MM.1S (cell line): Measurements from ENCODE around the gene GRB10.

ENCODE experiments used
- DNase-seq: peaks from one replicate; pipeline ENCODE4 v3.0.0-alpha.2; 2015
- H2AFZ ChIP-seq: fragments of 300-600 bp; sonication (generic); 2 replicates; pipeline ENCODE4 v1.6.0; 2016; ENCODE audit warnings: antibody characterized with exemption, low read length
- H3F3A ChIP-seq: fragments of 300-600 bp; sonication (generic); 2 replicates; pipeline ENCODE4 v1.6.1; 2016; ENCODE audit warnings: mild to moderate bottlenecking, antibody characterized with exemption, low read length, moderate library complexity, mixed read lengths; ENCODE audit not compliant: insufficient read depth
- H3K27ac ChIP-seq: fragments of 300-600 bp; sonication (generic); 2 replicates; pipeline ENCODE4 v1.5.1; 2016; ENCODE audit warnings: mild to moderate bottlenecking, low read length
- H3K27me3 ChIP-seq: fragments of 300-600 bp; sonication (generic); replicated peaks from 2 replicates; pipeline ENCODE4 v1.6.0; 2016; ENCODE audit warnings: low read length; ENCODE audit not compliant: insufficient read depth
- H3K36me3 ChIP-seq: fragments of 300-600 bp; sonication (generic); replicated peaks from 2 replicates; pipeline ENCODE4 v1.6.1; 2016; ENCODE audit warnings: mild to moderate bottlenecking, low read length, mixed read lengths; ENCODE audit not compliant: insufficient read depth
- H3K4me1 ChIP-seq: fragments of 300-600 bp; sonication (generic); 2 replicates; pipeline ENCODE4 v1.6.1; 2016; ENCODE audit warnings: low read length, mixed read lengths
- H3K4me2 ChIP-seq: fragments of 300-600 bp; sonication (generic); 2 replicates; pipeline ENCODE4 v1.6.0; 2016; ENCODE audit warnings: low read depth, low read length
- H3K4me3 ChIP-seq: fragments of 300-600 bp; sonication (generic); 2 replicates; pipeline ENCODE4 v1.5.1; 2016; ENCODE audit warnings: low read length, mixed read lengths
- H3K79me2 ChIP-seq: fragments of 300-600 bp; sonication (generic); 2 replicates; pipeline ENCODE4 v1.6.1; 2016; ENCODE audit warnings: mixed run types, low read length, mixed read lengths
- H3K9ac ChIP-seq: fragments of 300-600 bp; sonication (generic); 2 replicates; pipeline ENCODE4 v1.6.1; 2016; ENCODE audit warnings: low read length, mixed read lengths
- H3K9me2 ChIP-seq: fragments of 300-600 bp; sonication (generic); replicated peaks from 2 replicates; pipeline ENCODE4 v1.6.1; 2016; ENCODE audit warnings: mild to moderate bottlenecking, low read length, mixed read lengths; ENCODE audit not compliant: insufficient read depth
- H3K9me3 ChIP-seq: fragments of 300-600 bp; sonication (generic); replicated peaks from 2 replicates; pipeline ENCODE4 v1.6.1; 2016; ENCODE audit warnings: mild to moderate bottlenecking, low read length, mixed read lengths; ENCODE audit not compliant: insufficient read depth
- H4K20me1 ChIP-seq: fragments of 300-600 bp; sonication (generic); 2 replicates; pipeline ENCODE4 v1.6.1; 2016; ENCODE audit warnings: mild to moderate bottlenecking, low read length, moderate library complexity, mixed read lengths; ENCODE audit not compliant: insufficient read depth
- EZH2 ChIP-seq: fragments of 300-600 bp; sonication (generic); optimal IDR thresholded peaks from 2 replicates; pipeline ENCODE3; 2017; ENCODE audit warnings: low read depth, mild to moderate bottlenecking, antibody characterized with exemption, low read length, mixed read lengths
- EZH2phosphoT487 ChIP-seq: fragments of 300-600 bp; sonication (generic); IDR thresholded peaks from 2 replicates; pipeline ENCODE4 v1.6.1; 2018; ENCODE audit warnings: antibody characterized with exemption, low read length
- TF ChIP-seq, protein P1 (sequence below): fragments of 300-600 bp; sonication (generic); IDR thresholded peaks from 2 replicates; pipeline ENCODE4 v1.5.1; 2016; ENCODE audit warnings: antibody characterized with exemption, low read length, mixed read lengths

Gene GRB10

DNA sequence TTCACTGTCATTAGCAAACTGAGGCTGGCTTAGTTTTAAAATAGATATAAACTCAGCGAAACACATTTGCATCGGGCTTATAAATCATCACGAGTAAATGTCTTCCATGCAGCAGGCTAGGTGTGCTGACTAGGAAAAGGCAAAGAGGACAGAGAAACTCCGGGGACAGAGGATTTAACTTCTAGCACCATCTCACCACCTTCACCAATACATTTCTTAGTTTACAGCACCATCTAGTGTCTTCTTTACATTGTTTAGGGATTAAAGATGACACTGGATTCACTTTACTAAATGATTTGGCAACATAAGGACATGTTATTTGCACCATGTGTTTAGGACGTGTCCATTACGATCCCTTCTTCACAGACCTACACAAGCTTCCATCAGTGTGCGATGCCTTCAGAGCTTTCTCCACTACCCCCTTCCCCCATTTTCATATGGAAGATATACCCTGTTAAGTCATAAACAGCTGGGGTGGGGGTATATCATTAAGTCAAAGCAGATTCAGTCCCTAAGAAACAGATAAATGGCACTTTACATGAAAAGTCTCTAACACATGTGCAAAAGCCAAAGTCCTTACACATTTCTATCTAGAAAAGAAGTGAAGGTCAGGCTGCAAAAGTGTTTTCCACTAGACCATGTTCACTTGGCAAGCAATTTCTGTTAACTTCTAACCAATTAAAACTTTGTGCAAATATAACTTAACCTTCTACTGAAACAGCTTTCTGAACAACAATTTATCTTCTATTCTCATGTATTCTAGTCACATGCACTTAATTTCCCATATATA, 103.3 kb downstream of the GRB10 start:
- Histone ChIP-seq H3K4me1 (no peaks in the 10 kb centered on the region), H3K27me3 (no peaks in the 10 kb centered on the region), H3K4me2 (no peak overlapping the region), H3K79me2 (no peaks in the 10 kb centered on the region), H3K27ac (no peak overlapping the region), H3K36me3 (no peaks in the 10 kb centered on the region), H3K4me3 (no peak overlapping the region), H3K9me3 (no peaks in the 10 kb centered on the region), H4K20me1 (no peaks in the 10 kb centered on the region), H3K9ac (no peak overlapping the region), H3K9me2 (no peaks in the 10 kb centered on the region), H2AFZ (0 out of 2 replicates have a peak overlapping the region, but pooled peaks have one; percentile 16), H3F3A (no peaks in the 10 kb centered on the region)
- DNase-seq, result peak; percentile 72
- TF ChIP-seq EZH2phosphoT487, result no peak
- TF ChIP-seq, protein P1, sequence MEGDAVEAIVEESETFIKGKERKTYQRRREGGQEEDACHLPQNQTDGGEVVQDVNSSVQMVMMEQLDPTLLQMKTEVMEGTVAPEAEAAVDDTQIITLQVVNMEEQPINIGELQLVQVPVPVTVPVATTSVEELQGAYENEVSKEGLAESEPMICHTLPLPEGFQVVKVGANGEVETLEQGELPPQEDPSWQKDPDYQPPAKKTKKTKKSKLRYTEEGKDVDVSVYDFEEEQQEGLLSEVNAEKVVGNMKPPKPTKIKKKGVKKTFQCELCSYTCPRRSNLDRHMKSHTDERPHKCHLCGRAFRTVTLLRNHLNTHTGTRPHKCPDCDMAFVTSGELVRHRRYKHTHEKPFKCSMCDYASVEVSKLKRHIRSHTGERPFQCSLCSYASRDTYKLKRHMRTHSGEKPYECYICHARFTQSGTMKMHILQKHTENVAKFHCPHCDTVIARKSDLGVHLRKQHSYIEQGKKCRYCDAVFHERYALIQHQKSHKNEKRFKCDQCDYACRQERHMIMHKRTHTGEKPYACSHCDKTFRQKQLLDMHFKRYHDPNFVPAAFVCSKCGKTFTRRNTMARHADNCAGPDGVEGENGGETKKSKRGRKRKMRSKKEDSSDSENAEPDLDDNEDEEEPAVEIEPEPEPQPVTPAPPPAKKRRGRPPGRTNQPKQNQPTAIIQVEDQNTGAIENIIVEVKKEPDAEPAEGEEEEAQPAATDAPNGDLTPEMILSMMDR, result peak; percentile 54

DNA sequence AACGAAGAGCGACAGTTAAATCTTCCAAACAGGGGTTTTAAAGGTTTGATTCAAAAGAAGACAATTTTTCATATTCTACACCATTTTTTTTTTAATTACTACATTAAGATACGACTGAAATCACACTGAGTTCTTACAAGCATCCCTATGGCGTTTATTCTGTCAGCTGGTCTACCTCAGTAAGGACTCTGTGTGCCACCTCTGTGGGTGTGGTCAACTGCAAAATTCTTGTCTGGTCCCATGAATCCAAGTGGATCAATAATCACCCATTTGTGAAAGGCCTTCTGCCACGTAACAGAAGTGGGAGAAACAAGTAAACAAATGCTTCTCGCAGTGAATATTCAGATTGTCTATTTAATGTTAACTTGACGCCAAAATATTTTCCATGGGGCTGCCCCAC, 104.1 kb downstream of the GRB10 start:
- Histone ChIP-seq H3K79me2 (no peaks in the 10 kb centered on the region), H3K4me2 (no peak overlapping the region), H3K9ac (no peak overlapping the region), H4K20me1 (no peaks in the 10 kb centered on the region), H3K36me3 (no peaks in the 10 kb centered on the region), H2AFZ (no peak overlapping the region), H3K9me3 (no peaks in the 10 kb centered on the region), H3K9me2 (no peaks in the 10 kb centered on the region), H3F3A (no peaks in the 10 kb centered on the region), H3K27ac (no peak overlapping the region), H3K27me3 (no peaks in the 10 kb centered on the region), H3K4me1 (no peaks in the 10 kb centered on the region), H3K4me3 (no peak overlapping the region)
- no peak for DNase-seq
- TF ChIP-seq, protein P1, result no peak
- no peak for TF ChIP-seq EZH2phosphoT487
- TF ChIP-seq EZH2, result no peak

DNA sequence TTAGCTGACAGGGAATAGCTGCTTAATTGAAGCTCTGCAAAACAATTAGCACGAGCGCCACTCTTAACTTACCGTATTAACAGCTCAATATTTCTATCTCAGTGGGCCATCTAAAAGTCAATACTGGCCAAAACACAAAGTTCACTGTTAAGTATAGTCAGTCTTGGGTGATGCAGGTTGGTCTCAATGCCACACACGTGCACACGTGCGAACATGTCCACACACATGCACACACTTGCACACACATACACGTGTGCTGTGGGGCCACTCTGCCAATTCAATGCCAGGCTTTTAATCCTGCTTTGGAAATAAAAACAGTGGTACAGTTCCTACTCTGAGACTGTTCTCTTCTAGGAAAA, 105.1 kb downstream of the GRB10 start:
- H3K9me3 ChIP-seq, result no peaks in the 10 kb centered on the region
- no peak overlapping the region for H3K4me2 ChIP-seq
- no peak overlapping the region for H3K4me3 ChIP-seq
- H2AFZ ChIP-seq, result no peak overlapping the region
- DNase-seq, result no peak
- H3K27me3 ChIP-seq, result no peaks in the 10 kb centered on the region
- H3K9me2 ChIP-seq, result no peaks in the 10 kb centered on the region
- no peaks in the 10 kb centered on the region for H3K4me1 ChIP-seq
- H3K9ac ChIP-seq, result no peak overlapping the region
- H3K79me2 ChIP-seq, result no peaks in the 10 kb centered on the region
- H3K27ac ChIP-seq, result no peak overlapping the region
- H4K20me1 ChIP-seq, result no peaks in the 10 kb centered on the region
- TF ChIP-seq EZH2 (no peak), EZH2phosphoT487 (no peak)
- TF ChIP-seq, protein P1, result no peak
- H3F3A ChIP-seq, result no peaks in the 10 kb centered on the region
- H3K36me3 ChIP-seq, result no peaks in the 10 kb centered on the region
